CD4-positive, CD25-positive, alpha-beta regulatory T cell (primary cell): ENCODE results near the gene UBA52. TPM values are rescaled to one million over a fixed set of nuclear protein-coding genes. Genes with fewer than 3 reads are reported as not detected.
"Not testable (repeated sequence)": the region's sequence is repeated elsewhere in the genome, so short reads cannot be mapped to it uniquely, and the experiment has no call there.

ENCODE experiments used
- ATAC-seq, 2 donors: fragments of 150-1000 bp; cut with Tn5 transposase; one replicate each; pipeline ENCODE4 v1.10.0; 2021; ENCODE audit warnings: low read depth in 2 of 2, moderate number of reproducible peaks in 2 of 2, moderate library complexity in 1 of 2
- DNase-seq, 3 donors: peaks; one replicate each; pipeline versions ENCODE4 v3.0.0 to v3.0.0-alpha.2; 2012 to 2022; ENCODE audit warnings: mixed read lengths in 1 of 3
- H3K27ac ChIP-seq: one replicate; pipeline ENCODE4 v1.7.0; 2013; ENCODE audit warnings: mild to moderate bottlenecking, low read length; ENCODE audit not compliant: insufficient read depth, poor library complexity, severe bottlenecking
- H3K27me3 ChIP-seq: one replicate; pipeline ENCODE4 v1.7.0; 2013; ENCODE audit warnings: low read length; ENCODE audit not compliant: control insufficient read depth, insufficient read depth
- H3K36me3 ChIP-seq: one replicate; pipeline ENCODE4 v1.7.0; 2013; ENCODE audit warnings: mild to moderate bottlenecking, low read length, moderate library complexity; ENCODE audit not compliant: control insufficient read depth, insufficient read depth
- H3K4me1 ChIP-seq: 2 replicates; pipeline ENCODE4 v1.7.0; 2013; ENCODE audit warnings: mild to moderate bottlenecking, low read length; ENCODE audit not compliant: insufficient read depth, control insufficient read depth, poor library complexity, severe bottlenecking
- H3K4me3 ChIP-seq: one replicate; pipeline ENCODE4 v1.7.0; 2013; ENCODE audit warnings: low read depth, mild to moderate bottlenecking, low read length, moderate library complexity
- H3K9me3 ChIP-seq, 2 experiments: 1 replicate in 1 of 2; 2 replicates in 1 of 2; pipeline ENCODE4 v1.7.0; 2013; ENCODE audit warnings: low read length in 2 of 2, mild to moderate bottlenecking in 1 of 2, moderate library complexity in 1 of 2; ENCODE audit not compliant: control insufficient read depth in 2 of 2
- H3K27ac Mint-ChIP-seq, 3 donors: one replicate each; pipeline ENCODE4 v1.8.0; 2020 to 2022; ENCODE audit warnings: mild to moderate bottlenecking in 3 of 3, mixed read lengths in 3 of 3, moderate library complexity in 2 of 3
- H3K27me3 Mint-ChIP-seq: one replicate; pipeline ENCODE4 v1.8.0; 2022; ENCODE audit warnings: mild to moderate bottlenecking, mixed read lengths
- H3K36me3 Mint-ChIP-seq: one replicate; pipeline ENCODE4 v1.8.0; 2020; ENCODE audit warnings: mixed read lengths
- H3K4me1 Mint-ChIP-seq, 4 donors: one replicate each; pipeline ENCODE4 v1.8.0; 2020 to 2022; ENCODE audit warnings: mixed read lengths in 4 of 4, mild to moderate bottlenecking in 1 of 4
- H3K4me3 Mint-ChIP-seq, 4 donors: one replicate each; pipeline ENCODE4 v1.8.0; 2020 to 2022; ENCODE audit warnings: mild to moderate bottlenecking in 4 of 4, mixed read lengths in 4 of 4, moderate library complexity in 3 of 4
- H3K9me3 Mint-ChIP-seq, 7 donors: one replicate each; pipeline ENCODE4 v1.8.0; 2020 to 2022; ENCODE audit warnings: mixed read lengths in 7 of 7, mild to moderate bottlenecking in 3 of 7, moderate library complexity in 2 of 7
- polyA plus RNA-seq, 4 donors: library from polyadenylated mRNA; unstranded; fragments of 300-500 nt; fragmentation: Illumina TruSeq; gene quantifications; one replicate each; pipeline ENCODE4 v1.2.3, GENCODE V29; 2021
- total RNA-seq: library from RNA; stranded (reverse); gene quantifications from one replicate; pipeline ENCODE4 v1.2.3, GENCODE V29; 2022

Gene UBA52
- total and polyA plus RNA-seq, 5 donors from 2014 or later, result 1,213 to 1,759 (median 1,556) TPM

DNA sequence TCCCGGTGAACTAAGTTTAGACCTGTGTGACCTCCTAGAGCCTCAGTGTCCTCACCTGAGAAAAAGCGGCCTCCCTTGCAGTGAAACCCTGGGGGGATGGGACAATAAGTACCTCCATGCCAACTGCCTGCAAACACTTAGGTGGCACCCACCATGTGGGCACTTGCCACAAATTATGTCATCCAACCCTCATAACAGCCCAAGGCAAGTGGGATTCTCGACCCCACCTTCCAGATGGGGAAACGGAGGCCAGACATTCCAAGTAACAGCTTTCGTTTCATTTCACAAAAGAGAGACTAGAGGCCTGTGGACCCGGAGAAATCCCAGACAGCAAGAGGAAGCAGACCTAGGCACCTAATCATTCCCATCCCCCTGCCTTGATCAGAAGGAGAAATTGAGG lies 23.8 kb downstream of the UBA52 start:
- no peak overlapping the region for H3K4me3 ChIP-seq
- H3K4me1 ChIP-seq, result peaks cover 17% of the 10 kb centered on the region
- no peak for DNase-seq
- H3K4me1 Mint-ChIP-seq, result peaks cover 0 to 32% (median 8%) of the 10 kb centered on the region in 4 donors
- no peaks in the 10 kb centered on the region for H3K36me3 Mint-ChIP-seq
- H3K9me3 Mint-ChIP-seq, result peaks cover 0 to 2% (median 0%) of the 10 kb centered on the region in 7 donors
- no peaks in the 10 kb centered on the region for H3K9me3 ChIP-seq
- H3K27me3 Mint-ChIP-seq, result peaks cover 26% of the 10 kb centered on the region
- peak overlapping the region in 1 of 3 donors; percentile 7 for H3K27ac Mint-ChIP-seq
- H3K4me3 Mint-ChIP-seq, result peak overlapping the region in 1 of 4 donors; percentile 31
- H3K27ac ChIP-seq, result no peak overlapping the region
- no peaks in the 10 kb centered on the region for H3K27me3 ChIP-seq
- peaks cover 6% of the 10 kb centered on the region for H3K36me3 ChIP-seq
- ATAC-seq, result no peak

DNA sequence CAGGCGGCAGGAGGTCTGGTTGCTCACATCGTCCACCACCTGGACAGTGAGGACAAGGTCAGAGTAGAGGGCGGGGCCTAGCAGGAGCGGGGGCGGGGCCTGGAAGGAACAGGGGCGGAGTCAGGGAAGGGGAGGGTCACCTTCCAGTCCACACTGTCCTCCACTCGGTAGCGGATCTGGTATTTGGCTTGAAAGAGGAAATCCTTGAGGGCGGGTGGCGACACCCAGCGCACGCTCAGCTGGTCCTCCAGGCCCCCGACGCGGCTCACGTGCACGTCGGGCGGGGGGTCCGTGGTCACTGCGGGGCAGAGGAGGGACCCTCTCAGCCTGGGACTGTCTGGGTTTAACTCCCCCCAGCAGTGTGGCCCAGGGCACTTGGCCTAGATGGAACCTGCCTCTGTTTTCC lies 25.1 kb downstream of the UBA52 start:
- DNase-seq, result no peak
- Histone ChIP-seq H3K27ac (no peak overlapping the region), H3K4me3 (no peak overlapping the region), H3K4me1 (peaks cover 15% of the 10 kb centered on the region), H3K9me3 (no peaks in the 10 kb centered on the region), H3K27me3 (peaks cover 1% of the 10 kb centered on the region), H3K36me3 (no peaks in the 10 kb centered on the region)
- H3K27ac Mint-ChIP-seq, result peak overlapping the region in 1 of 3 donors; percentile 58
- H3K9me3 Mint-ChIP-seq, result peaks cover 0 to 2% (median 0%) of the 10 kb centered on the region in 7 donors
- peaks cover 0 to 23% (median 6%) of the 10 kb centered on the region in 4 donors for H3K4me1 Mint-ChIP-seq
- no peak for ATAC-seq
- H3K4me3 Mint-ChIP-seq, result peak overlapping the region in 1 of 4 donors; percentile 35
- no peaks in the 10 kb centered on the region for H3K36me3 Mint-ChIP-seq
- H3K27me3 Mint-ChIP-seq, result peaks cover 37% of the 10 kb centered on the region

DNA sequence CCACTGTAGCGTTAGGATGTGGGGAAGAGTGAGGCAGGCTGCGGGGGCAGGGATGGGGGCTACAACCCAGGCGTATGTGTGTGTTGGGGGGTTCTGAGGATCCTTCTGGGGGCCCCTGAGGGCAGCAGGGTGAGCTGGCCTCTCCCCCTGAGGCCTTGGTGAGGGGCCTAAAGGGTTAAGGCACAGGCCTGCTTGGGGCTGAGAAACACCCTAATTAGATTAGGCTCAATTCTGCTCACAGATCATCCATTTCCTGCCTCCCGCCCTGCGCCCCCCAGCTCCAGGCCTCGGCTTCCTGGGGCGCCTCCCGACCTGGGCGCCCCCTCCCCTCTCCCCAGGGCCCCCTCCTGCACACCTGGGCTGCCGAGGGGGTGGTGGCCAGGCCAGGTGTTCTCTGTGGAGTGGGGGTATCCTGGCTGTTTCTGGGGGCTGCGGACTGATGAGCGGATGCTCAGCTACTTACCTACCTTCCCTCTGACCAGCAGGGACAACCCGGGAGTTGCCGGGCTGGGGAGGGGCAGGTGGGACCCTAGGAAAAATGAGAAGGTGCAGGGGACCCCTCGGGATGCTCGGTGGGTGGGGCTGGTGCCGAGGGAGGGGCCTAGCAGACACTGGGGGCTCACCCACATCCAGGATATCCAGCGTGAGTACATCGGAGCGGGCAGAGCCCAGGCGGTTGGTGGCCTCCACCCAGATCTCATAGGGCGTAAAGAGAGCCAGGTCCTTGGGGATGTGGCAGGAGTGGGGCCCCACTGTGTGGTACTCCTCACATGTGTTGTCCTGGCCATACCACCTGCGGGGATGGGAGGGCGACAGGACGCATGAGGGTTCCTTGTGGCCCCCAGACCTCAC lies 26.4 kb downstream of the UBA52 start:
- H3K36me3 ChIP-seq, result no peaks in the 10 kb centered on the region
- ATAC-seq, result no peak
- peaks cover 0 to 25% (median 9%) of the 10 kb centered on the region in 4 donors for H3K4me1 Mint-ChIP-seq
- peaks cover 2% of the 10 kb centered on the region for H3K36me3 Mint-ChIP-seq
- no peak overlapping the region for H3K4me3 Mint-ChIP-seq
- peaks cover 15% of the 10 kb centered on the region for H3K4me1 ChIP-seq
- no peak overlapping the region for H3K27ac Mint-ChIP-seq
- peaks cover 40% of the 10 kb centered on the region for H3K27me3 Mint-ChIP-seq
- H3K27ac ChIP-seq, result no peak overlapping the region
- no peaks in the 10 kb centered on the region for H3K9me3 ChIP-seq
- peaks cover 4% of the 10 kb centered on the region for H3K27me3 ChIP-seq
- no peak for DNase-seq
- H3K4me3 ChIP-seq, result no peak overlapping the region
- peaks cover 0 to 2% (median 0%) of the 10 kb centered on the region in 7 donors for H3K9me3 Mint-ChIP-seq

DNA sequence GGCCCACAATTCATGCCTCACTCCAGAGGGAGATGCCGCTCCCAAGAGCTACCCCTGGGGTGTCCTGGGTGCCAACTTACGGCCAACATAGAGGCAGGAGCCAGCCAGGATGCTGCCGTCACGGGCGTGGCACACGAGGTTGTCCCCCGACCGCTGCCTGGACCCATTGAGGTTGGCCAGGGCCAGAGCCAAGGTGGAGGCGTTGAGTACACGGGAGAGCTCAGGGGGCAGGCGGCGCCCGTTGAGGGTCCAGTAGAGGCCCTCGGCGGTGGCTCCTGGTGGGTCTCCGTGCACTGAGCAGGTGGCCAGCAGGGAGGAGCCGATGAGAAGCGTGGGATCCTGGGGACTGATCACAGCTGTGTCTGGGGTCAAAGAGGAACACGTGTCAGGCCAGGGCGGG lies 27.8 kb downstream of the UBA52 start:
- Histone ChIP-seq H3K36me3 (no peaks in the 10 kb centered on the region), H3K4me1 (peaks cover 10% of the 10 kb centered on the region), H3K27me3 (peaks cover 11% of the 10 kb centered on the region), H3K4me3 (no peak overlapping the region), H3K9me3 (no peaks in the 10 kb centered on the region), H3K27ac (no peak overlapping the region)
- H3K27me3 Mint-ChIP-seq, result peaks cover 42% of the 10 kb centered on the region
- H3K36me3 Mint-ChIP-seq, result peaks cover 3% of the 10 kb centered on the region
- no peak for ATAC-seq
- H3K27ac Mint-ChIP-seq, result no peak overlapping the region
- no peak overlapping the region for H3K4me3 Mint-ChIP-seq
- peaks cover 0 to 25% (median 9%) of the 10 kb centered on the region in 4 donors for H3K4me1 Mint-ChIP-seq
- H3K9me3 Mint-ChIP-seq, result peaks cover 0 to 2% (median 0%) of the 10 kb centered on the region in 7 donors
- no peak for DNase-seq

DNA sequence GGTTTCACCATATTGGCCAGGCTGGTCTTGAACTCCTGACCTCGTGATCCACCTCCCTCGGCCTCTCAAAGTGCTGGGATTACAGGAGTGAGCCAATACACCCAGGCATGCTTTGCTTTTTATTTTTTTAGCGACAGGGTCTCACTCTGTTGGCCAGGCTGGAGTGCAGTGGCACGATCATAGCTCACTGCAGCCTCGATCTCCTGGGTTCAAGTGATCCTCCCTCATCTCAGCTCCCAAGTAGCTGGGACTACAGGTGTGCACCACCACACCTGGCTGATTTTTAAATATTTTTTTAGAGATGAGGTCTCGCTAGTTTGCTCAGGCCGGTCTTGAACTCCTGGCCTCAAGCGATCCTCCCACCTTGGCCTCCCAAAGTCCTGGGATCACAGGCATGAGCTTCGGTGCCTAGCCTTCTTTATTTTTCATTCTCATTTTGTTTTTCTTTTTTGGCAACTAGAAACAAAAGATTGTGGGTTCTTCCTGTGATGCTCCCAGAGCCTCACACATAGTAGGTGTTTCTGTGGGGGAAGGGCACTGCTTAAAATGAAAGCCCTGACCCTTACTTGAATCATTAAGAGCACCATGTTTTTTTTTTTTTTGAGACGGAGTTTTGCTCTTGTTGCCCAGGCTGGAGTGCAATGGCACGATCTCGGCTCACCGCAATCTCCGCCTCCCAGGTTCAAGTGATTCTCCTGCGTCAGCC lies 29.2 kb downstream of the UBA52 start:
- peaks cover 14% of the 10 kb centered on the region for H3K27me3 ChIP-seq
- H3K36me3 ChIP-seq, H3K4me3 ChIP-seq, H3K27ac Mint-ChIP-seq, H3K9me3 ChIP-seq, H3K36me3 Mint-ChIP-seq, H3K9me3 Mint-ChIP-seq, H3K27ac ChIP-seq, ATAC-seq, DNase-seq, H3K4me3 Mint-ChIP-seq, H3K4me1 ChIP-seq: not testable (repeated sequence)
- Mint-ChIP-seq H3K4me1 (peaks cover 0 to 21% (median 10%) of the 10 kb centered on the region in 4 donors), H3K27me3 (peaks cover 49% of the 10 kb centered on the region)

DNA sequence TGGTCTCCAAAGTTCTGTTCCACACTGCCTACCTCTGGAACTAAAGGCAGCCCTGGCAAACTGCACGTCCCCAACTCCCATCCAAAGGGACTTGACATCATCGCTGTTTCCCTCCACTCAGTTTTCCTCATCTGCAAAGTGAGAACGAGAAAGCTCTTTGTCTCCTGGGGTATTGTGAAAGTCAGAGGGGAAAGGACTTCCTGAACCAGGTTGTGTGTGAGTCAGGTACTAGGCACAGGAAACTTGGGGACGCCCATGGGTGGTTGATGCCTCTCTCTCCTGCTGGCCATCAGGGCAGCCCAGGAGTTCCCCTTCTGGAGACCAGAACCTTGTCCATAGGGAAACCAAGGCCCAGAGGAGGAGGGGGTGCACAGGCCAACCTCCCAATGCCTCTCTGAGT lies 30.2 kb downstream of the UBA52 start:
- Histone ChIP-seq H3K36me3 (no peaks in the 10 kb centered on the region), H3K27me3 (peaks cover 14% of the 10 kb centered on the region), H3K27ac (no peak overlapping the region), H3K9me3 (no peaks in the 10 kb centered on the region), H3K4me3 (no peak overlapping the region), H3K4me1 (no peaks in the 10 kb centered on the region)
- peaks cover 3% of the 10 kb centered on the region for H3K36me3 Mint-ChIP-seq
- no peak overlapping the region for H3K27ac Mint-ChIP-seq
- H3K27me3 Mint-ChIP-seq, result peaks cover 43% of the 10 kb centered on the region
- H3K4me1 Mint-ChIP-seq, result peaks cover 0 to 17% (median 7%) of the 10 kb centered on the region in 4 donors
- peaks cover 0 to 2% (median 0%) of the 10 kb centered on the region in 7 donors for H3K9me3 Mint-ChIP-seq
- ATAC-seq, result no peak
- DNase-seq, result no peak
- H3K4me3 Mint-ChIP-seq, result no peak overlapping the region

DNA sequence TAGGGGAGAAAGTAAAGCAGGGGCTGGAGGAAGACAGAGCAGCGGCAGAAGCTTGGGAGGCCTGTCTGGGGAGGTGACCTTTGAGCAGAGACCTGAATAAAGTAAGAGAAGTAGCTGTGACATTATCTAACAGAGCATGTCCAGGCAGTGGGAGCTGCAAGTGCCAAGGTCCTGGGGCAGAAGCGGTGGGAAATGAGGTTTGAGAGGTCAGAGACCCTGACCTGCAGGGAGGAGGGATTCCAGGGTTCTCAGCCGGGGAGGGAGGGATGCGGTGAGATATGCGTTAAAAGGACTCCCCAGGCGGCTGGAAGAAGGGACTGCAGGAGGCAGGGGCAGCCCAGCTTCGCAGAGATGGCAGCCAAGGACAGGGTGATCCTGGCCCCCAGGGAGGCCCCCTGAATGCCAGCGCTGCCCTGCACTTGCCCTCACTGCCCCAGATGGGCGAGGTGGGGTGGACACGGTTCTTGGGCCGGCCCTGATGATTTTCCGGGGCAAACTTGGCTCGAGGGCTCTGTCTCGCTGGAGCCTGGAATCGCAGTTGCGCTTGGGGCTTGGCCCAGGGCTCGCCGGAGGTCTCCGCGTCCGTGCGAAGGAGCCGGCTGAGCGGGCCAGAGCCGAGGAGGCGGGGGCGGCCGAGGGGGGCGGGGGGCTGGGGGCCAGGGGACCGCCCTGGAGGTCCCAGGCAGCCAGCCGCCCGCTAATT lies 31.7 kb downstream of the UBA52 start:
- peaks cover 3% of the 10 kb centered on the region for H3K36me3 Mint-ChIP-seq
- peaks cover 53% of the 10 kb centered on the region for H3K27me3 Mint-ChIP-seq
- H3K27me3 ChIP-seq, result peaks cover 14% of the 10 kb centered on the region
- peaks cover 0 to 17% (median 7%) of the 10 kb centered on the region in 4 donors for H3K4me1 Mint-ChIP-seq
- H3K27ac Mint-ChIP-seq, result no peak overlapping the region
- peak overlapping the region in 2 of 4 donors; percentile 31 to 54 for H3K4me3 Mint-ChIP-seq
- DNase-seq (no peak), ATAC-seq (peak in 1 of 2 donors; percentile 47)
- peaks cover 6% of the 10 kb centered on the region for H3K4me1 ChIP-seq
- H3K27ac ChIP-seq, result no peak overlapping the region
- H3K4me3 ChIP-seq, result no peak overlapping the region
- H3K9me3 ChIP-seq, result no peaks in the 10 kb centered on the region
- H3K36me3 ChIP-seq, result no peaks in the 10 kb centered on the region
- peaks cover 0 to 2% (median 0%) of the 10 kb centered on the region in 7 donors for H3K9me3 Mint-ChIP-seq
